ENCODE results near the gene FMN1. TPM values are rescaled to one million over a fixed set of nuclear protein-coding genes. Genes with fewer than 3 reads are reported as not detected.

Gene FMN1
- total and polyA plus RNA-seq, 2 of the 13 experiments (the other 11 are each of a cell fraction or from before 2014, with no cell fraction given), result 0.20 to 0.60 TPM

DNA sequence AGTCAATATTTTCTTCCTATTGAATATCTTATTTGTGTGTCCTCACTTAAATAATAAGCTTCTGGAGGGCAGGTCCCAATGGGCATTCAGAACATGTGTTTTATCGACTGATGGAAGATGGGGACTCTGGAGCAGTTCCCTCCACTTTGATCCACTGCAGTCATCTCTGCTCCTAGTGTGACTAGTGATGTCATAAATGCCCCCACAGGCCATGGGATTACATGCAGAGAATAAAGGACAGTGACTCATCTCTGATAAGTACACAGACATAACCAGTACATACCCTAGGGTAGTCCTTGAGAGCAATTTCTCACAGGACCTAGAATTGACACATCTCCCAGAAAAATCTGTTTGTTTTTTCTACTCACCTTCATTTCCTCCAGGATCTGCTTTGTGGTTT lies 49.4 kb upstream of the FMN1 start:
- Histone ChIP-seq H3K4me3 (replicated peaks in 1 of 3; ENCODE audit: insufficient read depth in 1 of 3, low read depth in 2 of 3, low read length in 3 of 3) (no peak overlapping the region), H3K9me3 (ENCODE audit: low read length) (no peaks in the 10 kb centered on the region), H4K20me1 (ENCODE audit: insufficient read depth, low read length) (no peaks in the 10 kb centered on the region), H3K79me2 (ENCODE audit: insufficient read depth, low read length) (no peaks in the 10 kb centered on the region), H3K9ac (ENCODE audit: insufficient read depth, low read depth, low read length) (no peak overlapping the region), H3K36me3 (replicated peaks in 1 of 2; ENCODE audit: control insufficient read depth in 1 of 2, insufficient read depth in 2 of 2, low read length in 2 of 2) (no peaks in the 10 kb centered on the region), H3K4me1 (ENCODE audit: insufficient read depth, low read length) (no peaks in the 10 kb centered on the region), H2AFZ (ENCODE audit: low read length) (no peak overlapping the region), H3K27ac (ENCODE audit: extremely low read length, insufficient read depth, low read length) (no peak overlapping the region), H3K4me2 (ENCODE audit: low read depth, low read length) (no peak overlapping the region), H3K27me3 (ENCODE audit: control insufficient read depth in 1 of 2, insufficient read depth in 2 of 2, low read length in 2 of 2) (no peaks in the 10 kb centered on the region; a peak in 1 of 5 replicates)
- intact Hi-C loops (cut with micrococcal nuclease; ENCODE audit: unreplicated experiment), result no loop called here
- ATAC-seq (peak; percentile 51; the same call in 1 of the 3 replicates), FAIRE-seq (no peak), DNase-seq (ENCODE audit: low spot score) (peak; percentile 44)
- 0% methylated on average over 1 of the region's 1 CpG for WGBS (ENCODE audit: low lambda C conversion rate)
- CTCF ChIA-PET (ENCODE audit: low intra/inter-chr PET ratio, low total read pairs), result no interaction called here
- in situ Hi-C loops (cut with HindIII; ENCODE audit: extremely low pct_ligation_motif_present, low pct_unique_long_range_greater_than_20kb), result loop anchor here (25.0 kb wide), 1 partner anchor 743 kb away; no protein-coding TSS in a partner anchor
- no TSS peak for BruUV-seq (replicated peaks)
- POLR2A ChIA-PET, result no interaction called here
- TF ChIP-seq ZBTB21 (CRISPR knock-in tag; IDR thresholded peaks at IDR 0.05) (peak; percentile 71), CREB1 (IDR thresholded peaks at IDR 0.05) (peak; percentile 69), CREB1 (CRISPR knock-in tag; IDR thresholded peaks at IDR 0.05) (no peak), ATF7 (IDR thresholded peaks at IDR 0.05) (peak; percentile 43), ATF7 (CRISPR knock-in tag; IDR thresholded peaks at IDR 0.05) (no peak), FOSL2 (CRISPR knock-in tag; IDR thresholded peaks at IDR 0.05) (peak; percentile 66)
- TF ChIP-seq, protein P1, sequence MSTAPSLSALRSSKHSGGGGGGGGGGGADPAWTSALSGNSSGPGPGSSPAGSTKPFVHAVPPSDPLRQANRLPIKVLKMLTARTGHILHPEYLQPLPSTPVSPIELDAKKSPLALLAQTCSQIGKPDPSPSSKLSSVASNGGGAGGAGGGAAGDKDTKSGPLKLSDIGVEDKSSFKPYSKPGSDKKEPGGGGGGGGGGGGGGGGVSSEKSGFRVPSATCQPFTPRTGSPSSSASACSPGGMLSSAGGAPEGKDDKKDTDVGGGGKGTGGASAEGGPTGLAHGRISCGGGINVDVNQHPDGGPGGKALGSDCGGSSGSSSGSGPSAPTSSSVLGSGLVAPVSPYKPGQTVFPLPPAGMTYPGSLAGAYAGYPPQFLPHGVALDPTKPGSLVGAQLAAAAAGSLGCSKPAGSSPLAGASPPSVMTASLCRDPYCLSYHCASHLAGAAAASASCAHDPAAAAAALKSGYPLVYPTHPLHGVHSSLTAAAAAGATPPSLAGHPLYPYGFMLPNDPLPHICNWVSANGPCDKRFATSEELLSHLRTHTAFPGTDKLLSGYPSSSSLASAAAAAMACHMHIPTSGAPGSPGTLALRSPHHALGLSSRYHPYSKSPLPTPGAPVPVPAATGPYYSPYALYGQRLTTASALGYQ (CRISPR knock-in tag; IDR thresholded peaks at IDR 0.05), result no peak

DNA sequence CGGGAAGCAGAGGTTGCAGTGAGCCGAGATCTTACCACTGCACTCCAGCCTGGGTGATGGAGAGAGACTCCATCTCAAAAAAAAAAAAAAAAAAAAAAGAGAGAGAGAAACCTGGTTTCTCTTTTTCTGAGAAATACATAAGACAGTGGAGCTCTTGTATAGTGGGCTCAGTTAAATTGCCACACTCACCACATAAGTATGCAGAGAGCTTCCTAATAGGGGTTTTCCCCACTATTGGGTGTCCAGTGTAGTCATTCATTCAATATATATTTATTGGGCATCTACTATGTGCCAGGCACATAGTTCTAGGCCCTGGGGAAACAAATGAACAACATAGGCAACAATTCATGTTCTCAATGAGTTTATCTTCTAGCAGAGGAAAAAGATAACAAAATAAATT lies 48.9 kb upstream of the FMN1 start:
- no peaks in the 10 kb centered on the region for H3K9me3 ChIP-seq (ENCODE audit: low read length)
- intact Hi-C loops (cut with micrococcal nuclease; ENCODE audit: unreplicated experiment), result no loop called here
- POLR2A ChIA-PET, result no interaction called here
- H3K27me3 ChIP-seq (ENCODE audit: control insufficient read depth in 1 of 2, insufficient read depth in 2 of 2, low read length in 2 of 2), result no peaks in the 10 kb centered on the region; a peak in 1 of 5 replicates
- FAIRE-seq (no peak), ATAC-seq (no peak), DNase-seq (ENCODE audit: low spot score) (no peak)
- H3K36me3 ChIP-seq (replicated peaks in 1 of 2; ENCODE audit: control insufficient read depth in 1 of 2, insufficient read depth in 2 of 2, low read length in 2 of 2), result no peaks in the 10 kb centered on the region
- TF ChIP-seq ZNF274 (CRISPR knock-in tag; IDR thresholded peaks at IDR 0.05), result no peak
- no peak for TF ChIP-seq FOXP1 (IDR thresholded peaks at IDR 0.05)
- TF ChIP-seq FOXP1 (CRISPR knock-in tag; IDR thresholded peaks at IDR 0.05), result no peak
- no peak for TF ChIP-seq TEAD2 (CRISPR knock-in tag; IDR thresholded peaks at IDR 0.05)
- no peak for TF ChIP-seq KLF9 (CRISPR knock-in tag; IDR thresholded peaks at IDR 0.05; ENCODE audit: low read depth)
- TF ChIP-seq NCOA5 (CRISPR knock-in tag; IDR thresholded peaks at IDR 0.05), result no peak
- no peak overlapping the region for H3K4me3 ChIP-seq (replicated peaks in 1 of 3; ENCODE audit: insufficient read depth in 1 of 3, low read depth in 2 of 3, low read length in 3 of 3)
- no peak overlapping the region for H2AFZ ChIP-seq (ENCODE audit: low read length)
- H3K9ac ChIP-seq (ENCODE audit: insufficient read depth, low read depth, low read length), result no peak overlapping the region
- no peaks in the 10 kb centered on the region for H4K20me1 ChIP-seq (ENCODE audit: insufficient read depth, low read length)
- WGBS (ENCODE audit: low lambda C conversion rate), result 7% methylated on average over 2 of the region's 2 CpGs
- no peaks in the 10 kb centered on the region for H3K79me2 ChIP-seq (ENCODE audit: insufficient read depth, low read length)
- H3K27ac ChIP-seq (ENCODE audit: extremely low read length, insufficient read depth, low read length), result no peak overlapping the region
- no peak overlapping the region for H3K4me2 ChIP-seq (ENCODE audit: low read depth, low read length)
- CTCF ChIA-PET (ENCODE audit: low intra/inter-chr PET ratio, low total read pairs), result no interaction called here
- no TSS peak for BruUV-seq (replicated peaks)
- in situ Hi-C loops (cut with HindIII; ENCODE audit: extremely low pct_ligation_motif_present, low pct_unique_long_range_greater_than_20kb), result loop anchor here (25.0 kb wide), 1 partner anchor 744 kb away; no protein-coding TSS in a partner anchor
- H3K4me1 ChIP-seq (ENCODE audit: insufficient read depth, low read length), result no peaks in the 10 kb centered on the region

Data from HepG2 (cell line).